ENCODE data around the gene TP73. TPM values are rescaled to one million over a fixed set of nuclear protein-coding genes. Genes with fewer than 3 reads are reported as not detected.

Gene TP73
- total RNA-seq, 1 experiment from 2014 or later: 11.9 TPM

DNA sequence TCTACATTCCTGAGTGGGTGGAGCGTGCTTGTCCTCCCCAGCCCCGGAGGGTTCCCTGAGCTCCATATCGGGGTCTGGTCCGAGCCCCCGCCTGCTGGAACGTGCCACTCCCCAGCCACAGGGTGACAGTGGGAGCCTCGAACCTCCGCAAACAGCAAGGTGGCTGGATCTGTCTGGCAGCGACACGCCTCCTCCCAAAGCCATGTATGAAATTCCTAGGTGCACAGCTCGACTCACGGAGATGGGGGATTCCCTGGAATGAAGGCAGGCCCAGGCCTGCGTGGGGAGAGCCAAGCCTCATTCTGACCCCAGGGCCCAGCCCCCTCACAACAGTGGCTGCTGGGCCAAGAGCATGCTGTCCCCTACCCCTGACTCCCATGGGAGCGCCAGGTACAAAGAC is 32.9 kb downstream of the TP73 start:
- no peaks in the 10 kb centered on the region for H3K27me3 ChIP-seq (replicated peaks; ENCODE audit: control insufficient read depth, insufficient read depth, low read length)
- no peak for DNase-seq
- H3K4me3 Mint-ChIP-seq (ENCODE audit: unreplicated experiment): no peak overlapping the region
- H3K4me1 ChIP-seq: no peaks in the 10 kb centered on the region
- H3K36me3 ChIP-seq (ENCODE audit: control insufficient read depth, insufficient read depth, low read length): no peaks in the 10 kb centered on the region
- no peak overlapping the region for H3K27ac Mint-ChIP-seq (ENCODE audit: unreplicated experiment)
- intact Hi-C loops (cut with micrococcal nuclease; ENCODE audit: unreplicated experiment): no loop called here
- H3K9me3 ChIP-seq: no peaks in the 10 kb centered on the region
- H3K4me3 ChIP-seq (ENCODE audit: low read depth, low read length): no peak overlapping the region
- no peak for TF ChIP-seq CTCF (IDR thresholded peaks at IDR 0.05; ENCODE audit: insufficient read depth in 1 of 2, low read depth in 1 of 2, low read length in 1 of 2, severe bottlenecking in 1 of 2, unreplicated experiment in 1 of 2)
- BruUV-seq (replicated peaks): no TSS peak
- POLR2A ChIA-PET: no interaction called here
- no peaks in the 10 kb centered on the region for H3K27me3 Mint-ChIP-seq (ENCODE audit: insufficient read depth, unreplicated experiment)
- H3K36me3 Mint-ChIP-seq (ENCODE audit: insufficient read depth, unreplicated experiment): no peaks in the 10 kb centered on the region
- CTCF ChIA-PET: no interaction called here
- H3K4me1 Mint-ChIP-seq (ENCODE audit: low read depth, unreplicated experiment): no peaks in the 10 kb centered on the region
- no peaks in the 10 kb centered on the region for H3K9me3 Mint-ChIP-seq (ENCODE audit: unreplicated experiment)

DNA sequence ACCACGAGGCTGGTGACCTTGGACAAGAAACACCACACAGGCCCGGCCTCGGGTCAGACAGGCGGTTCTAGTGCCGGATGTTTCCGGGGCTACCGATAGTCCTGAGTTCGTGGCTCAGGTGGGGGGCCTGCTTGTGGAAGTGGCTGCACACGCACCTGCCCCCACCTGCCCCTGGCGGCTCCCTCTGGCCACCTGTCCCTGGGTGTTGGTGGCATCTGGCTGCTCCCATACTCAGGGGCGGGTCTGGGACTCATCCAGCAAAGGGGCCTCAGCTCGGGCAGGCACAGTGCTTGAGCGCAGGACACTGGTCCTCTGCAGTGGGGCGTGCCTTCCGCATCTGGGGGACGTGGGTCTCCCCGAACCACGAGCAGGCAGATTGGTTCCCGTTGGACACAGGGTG is 33.6 kb downstream of the TP73 start:
- Histone ChIP-seq H3K36me3 (ENCODE audit: control insufficient read depth, insufficient read depth, low read length) (no peaks in the 10 kb centered on the region), H3K4me1 (no peaks in the 10 kb centered on the region), H3K27me3 (replicated peaks; ENCODE audit: control insufficient read depth, insufficient read depth, low read length) (no peaks in the 10 kb centered on the region), H3K9me3 (no peaks in the 10 kb centered on the region), H3K4me3 (ENCODE audit: low read depth, low read length) (no peak overlapping the region)
- H3K27me3 Mint-ChIP-seq (ENCODE audit: insufficient read depth, unreplicated experiment): no peaks in the 10 kb centered on the region
- no peaks in the 10 kb centered on the region for H3K9me3 Mint-ChIP-seq (ENCODE audit: unreplicated experiment)
- H3K36me3 Mint-ChIP-seq (ENCODE audit: insufficient read depth, unreplicated experiment): no peaks in the 10 kb centered on the region
- no peak for DNase-seq
- no peak overlapping the region for H3K4me3 Mint-ChIP-seq (ENCODE audit: unreplicated experiment)
- CTCF ChIA-PET: no interaction called here
- no peaks in the 10 kb centered on the region for H3K4me1 Mint-ChIP-seq (ENCODE audit: low read depth, unreplicated experiment)
- no TSS peak for BruUV-seq (replicated peaks)
- POLR2A ChIA-PET: no interaction called here
- no peak overlapping the region for H3K27ac Mint-ChIP-seq (ENCODE audit: unreplicated experiment)
- intact Hi-C loops (cut with micrococcal nuclease; ENCODE audit: unreplicated experiment): no loop called here
- no peak for TF ChIP-seq CTCF (IDR thresholded peaks at IDR 0.05; ENCODE audit: insufficient read depth in 1 of 2, low read depth in 1 of 2, low read length in 1 of 2, severe bottlenecking in 1 of 2, unreplicated experiment in 1 of 2)

- CTCF ChIA-PET: no interaction called here
- Mint-ChIP-seq H3K36me3 (ENCODE audit: insufficient read depth, unreplicated experiment) (no peaks in the 10 kb centered on the region), H3K4me1 (ENCODE audit: low read depth, unreplicated experiment) (no peaks in the 10 kb centered on the region)
These were observed 35.2 kb downstream of the TP73 start for GRCh38 chr1:3687504-3687903.

More at GRCh38 chr1:3687504-3687903, 35.2 kb downstream of the TP73 start:
- Mint-ChIP-seq H3K4me3 (ENCODE audit: unreplicated experiment) (no peak overlapping the region), H3K27ac (ENCODE audit: unreplicated experiment) (no peak overlapping the region), H3K9me3 (ENCODE audit: unreplicated experiment) (no peaks in the 10 kb centered on the region), H3K27me3 (ENCODE audit: insufficient read depth, unreplicated experiment) (no peaks in the 10 kb centered on the region)
- intact Hi-C loops (cut with micrococcal nuclease; ENCODE audit: unreplicated experiment): no loop called here
- no peaks in the 10 kb centered on the region for H3K27me3 ChIP-seq (replicated peaks; ENCODE audit: control insufficient read depth, insufficient read depth, low read length)
- H3K4me3 ChIP-seq (ENCODE audit: low read depth, low read length): no peak overlapping the region
- no TSS peak for BruUV-seq (replicated peaks)
- no peaks in the 10 kb centered on the region for H3K9me3 ChIP-seq
- TF ChIP-seq CTCF (IDR thresholded peaks at IDR 0.05; ENCODE audit: insufficient read depth in 1 of 2, low read depth in 1 of 2, low read length in 1 of 2, severe bottlenecking in 1 of 2, unreplicated experiment in 1 of 2): no peak
- no peaks in the 10 kb centered on the region for H3K4me1 ChIP-seq
- DNase-seq: no peak
- no peaks in the 10 kb centered on the region for H3K36me3 ChIP-seq (ENCODE audit: control insufficient read depth, insufficient read depth, low read length)
- POLR2A ChIA-PET: no interaction called here
